SU-DHL-6 (cell line): ENCODE results near the gene CAPN8.

Experiments used
- CTCF ChIP-seq: fragments of 200-600 bp; sonication (generic); IDR thresholded peaks from one replicate; pipeline ENCODE4 v1.5.1; 2017; ENCODE audit warnings: antibody characterized with exemption, mild to moderate bottlenecking, low read length, moderate library complexity; ENCODE audit not compliant: insufficient read depth, poor library complexity, severe bottlenecking
- EZH2phosphoT487 ChIP-seq: fragments of 200-600 bp; sonication (generic), shearing (Covaris generic); conservative IDR thresholded peaks from 2 replicates; pipeline ENCODE4 v1.6.1; 2018; ENCODE audit warnings: mild to moderate bottlenecking, antibody characterized with exemption, low read length, moderate library complexity, mixed read lengths

GRCh38 chr1:223515421-223515820, 150.1 kb downstream of the CAPN8 start:
- no peak for TF ChIP-seq CTCF
- no peak for TF ChIP-seq EZH2phosphoT487
